KBM-7 (cell line): ENCODE data around the gene ATP11B.
"Not testable (repeated sequence)": the region's sequence is repeated elsewhere in the genome, so short reads cannot be mapped to it uniquely, and the experiment has no call there.

ENCODE experiments used
- DNase-seq: peaks from one replicate; pipeline ENCODE4 v3.0.0-alpha.2; 2015
- in situ Hi-C: fragments of 300-500 bp; cut with MboI; formaldehyde crosslinking; loops from 2 replicates; pipeline ENCODE4 v1.14.3; 2020; ENCODE audit warnings: low sequenced_read_pairs, low pct_unique_long_range_greater_than_20kb, mixed read lengths

Gene ATP11B

DNA sequence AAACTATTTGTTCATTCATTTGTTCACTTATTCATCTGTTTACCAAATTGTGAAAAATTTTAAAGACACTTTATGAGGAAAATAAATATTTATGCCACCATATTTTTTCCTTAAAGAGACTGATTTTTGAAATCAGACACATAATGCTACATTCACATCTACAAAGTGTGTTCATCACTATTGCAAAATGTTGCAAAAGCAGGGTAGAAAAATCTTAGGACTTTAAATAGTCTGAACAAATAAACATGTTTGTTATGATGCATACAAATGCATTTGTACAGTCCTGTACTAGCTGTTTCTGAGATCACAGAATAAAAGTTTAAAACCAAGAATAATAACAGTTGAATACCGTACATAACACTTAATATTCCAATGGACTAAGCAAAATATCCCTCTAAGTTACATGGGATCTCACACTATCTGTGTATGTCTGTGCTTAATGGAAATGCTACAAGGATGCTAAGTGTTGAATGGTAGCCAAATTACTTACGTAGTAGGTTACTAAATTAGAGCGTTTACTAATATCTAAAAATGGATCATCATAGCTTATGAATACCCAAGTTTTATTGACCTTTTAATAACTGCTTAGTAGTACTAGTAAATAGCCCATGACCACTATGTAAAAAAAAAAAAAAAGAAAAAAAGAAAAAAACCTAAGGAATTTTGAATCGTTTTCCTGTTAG is 25.1 kb downstream of the ATP11B start:
- in situ Hi-C loops = no loop called here
- no peak for DNase-seq

GRCh38 chr3:182821221-182821981 is 28.1 kb downstream of the ATP11B start:
- no peak for DNase-seq
- in situ Hi-C loops = no loop called here

GRCh38 chr3:182822260-182822659 is 29.0 kb downstream of the ATP11B start:
- in situ Hi-C loops, DNase-seq: not testable (repeated sequence)

DNA sequence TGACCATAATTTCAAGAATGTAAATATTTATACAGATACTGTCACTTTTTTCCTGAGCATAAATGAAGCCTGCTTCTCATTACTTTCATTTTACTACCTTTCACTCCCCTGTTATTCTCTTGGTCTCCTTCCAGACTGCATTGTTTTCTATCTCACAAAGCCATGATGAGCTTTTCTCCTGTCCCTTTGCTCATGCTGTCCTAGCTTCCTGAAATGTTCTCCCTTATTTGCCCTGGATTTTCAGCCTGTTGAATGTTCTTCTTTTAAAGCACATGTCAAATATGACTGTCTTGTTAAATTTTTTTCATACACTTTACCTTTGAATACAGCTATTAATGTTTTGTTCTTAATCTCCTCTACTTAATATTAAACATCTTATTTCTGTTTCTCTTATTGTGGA is 31.7 kb downstream of the ATP11B start:
- in situ Hi-C loops = no loop called here

DNA sequence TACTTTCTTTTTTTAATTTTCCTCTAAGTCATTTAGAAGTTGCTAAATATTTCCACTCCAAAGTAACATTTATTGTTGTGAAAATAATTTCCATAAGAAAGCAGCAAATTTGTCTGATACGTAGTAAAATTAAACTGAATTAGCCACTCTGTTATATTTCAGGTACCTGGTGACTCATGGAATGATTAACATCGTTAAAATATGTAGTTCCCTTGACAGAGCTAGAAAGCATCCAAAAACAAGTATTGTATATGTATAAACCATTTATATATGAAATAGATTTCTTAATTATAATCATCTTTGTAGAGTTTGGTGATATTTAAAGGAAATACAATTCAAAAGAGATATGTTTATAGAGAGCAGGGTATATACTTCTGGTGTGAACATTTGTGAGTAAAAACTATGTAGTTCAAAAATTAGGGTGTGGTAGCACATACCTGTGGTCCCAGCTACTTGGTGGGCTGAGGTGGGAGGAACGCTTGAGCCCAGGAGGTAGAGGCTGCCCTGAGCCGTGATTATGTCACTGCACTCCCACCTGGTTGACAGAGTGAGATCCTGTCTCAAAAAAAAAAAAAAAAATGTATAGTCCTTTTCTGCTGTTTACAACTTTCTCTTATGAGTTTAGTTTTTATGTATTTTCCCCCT is 36.6 kb downstream of the ATP11B start:
- in situ Hi-C loops = no loop called here
- DNase-seq = no peak

More for the DNA sequence above, 31.7 kb downstream of the ATP11B start:
- no peak for DNase-seq

DNA sequence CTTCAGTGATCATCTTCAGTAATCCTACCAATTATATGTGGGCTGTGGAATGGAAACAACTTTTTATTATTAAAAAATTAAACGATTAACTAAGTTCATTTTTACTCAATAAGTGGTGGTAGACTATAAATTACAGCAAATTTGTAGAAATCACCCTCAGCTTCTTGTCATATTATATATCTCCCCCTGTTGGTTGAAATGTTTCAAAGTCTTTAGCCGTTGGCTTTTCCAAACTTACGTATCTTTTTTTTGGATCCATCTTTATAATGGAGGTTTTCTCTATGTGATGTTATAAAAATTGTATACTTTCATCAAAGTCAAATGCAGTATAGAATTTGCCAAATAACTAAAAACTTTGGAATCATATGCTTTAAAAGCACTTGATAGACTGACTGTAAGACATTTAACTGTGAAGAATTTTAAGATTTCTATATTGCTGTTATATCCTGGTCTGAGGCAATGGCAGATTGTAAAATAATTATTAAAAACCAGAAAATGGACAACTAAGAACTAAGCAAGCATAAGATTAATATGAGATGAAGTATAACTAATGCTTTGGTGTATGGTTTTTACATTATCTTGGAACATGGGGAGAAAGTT is 44.7 kb downstream of the ATP11B start:
- peak; percentile 21 for DNase-seq

DNA sequence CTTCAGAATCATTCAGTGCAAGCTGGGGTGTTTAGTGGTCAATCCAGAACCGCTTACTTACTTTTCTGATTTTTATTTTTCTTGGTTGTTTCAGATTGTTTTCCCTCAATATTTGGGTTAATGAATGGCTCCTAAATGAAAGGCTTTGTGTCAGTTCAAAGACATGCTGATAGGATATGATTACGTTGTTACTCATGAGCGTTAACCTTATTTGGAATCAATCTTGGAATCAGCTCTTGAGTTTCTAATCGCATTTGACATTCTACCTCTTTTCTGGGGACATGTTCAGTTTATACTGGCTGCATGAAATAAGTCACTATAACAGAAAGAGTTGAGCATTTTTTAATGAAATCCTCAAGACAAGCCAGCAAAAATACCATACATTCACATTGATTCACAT is 50.2 kb downstream of the ATP11B start:
- no peak for DNase-seq
- in situ Hi-C loops = no loop called here

More for the DNA sequence above, 44.7 kb downstream of the ATP11B start:
- in situ Hi-C loops = no loop called here

- in situ Hi-C loops = no loop called here
- no peak for DNase-seq
These were observed 55.6 kb downstream of the ATP11B start for GRCh38 chr3:182848906-182849305.

GRCh38 chr3:182855076-182855475 is 61.8 kb downstream of the ATP11B start:
- in situ Hi-C loops = no loop called here
- no peak for DNase-seq

DNA sequence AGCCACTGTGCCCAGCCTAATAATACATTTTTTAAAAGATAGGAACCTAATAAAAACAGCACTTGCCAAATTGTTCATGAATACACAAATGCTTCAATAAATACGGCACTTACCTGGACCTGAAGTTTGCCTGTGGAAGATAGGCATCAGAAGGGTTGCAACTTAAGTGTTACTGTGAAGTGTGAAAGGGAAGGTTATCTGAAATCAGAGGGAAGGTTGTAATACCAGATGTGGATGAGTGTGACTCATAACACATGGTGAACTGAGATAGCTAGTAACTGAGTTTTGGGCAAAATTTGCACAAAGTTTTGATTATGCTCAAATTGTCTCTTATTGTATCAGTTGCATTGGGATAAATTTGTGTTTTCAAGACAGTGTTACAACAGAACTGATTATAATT is 68.0 kb downstream of the ATP11B start:
- no peak for DNase-seq
- in situ Hi-C loops = no loop called here

DNA sequence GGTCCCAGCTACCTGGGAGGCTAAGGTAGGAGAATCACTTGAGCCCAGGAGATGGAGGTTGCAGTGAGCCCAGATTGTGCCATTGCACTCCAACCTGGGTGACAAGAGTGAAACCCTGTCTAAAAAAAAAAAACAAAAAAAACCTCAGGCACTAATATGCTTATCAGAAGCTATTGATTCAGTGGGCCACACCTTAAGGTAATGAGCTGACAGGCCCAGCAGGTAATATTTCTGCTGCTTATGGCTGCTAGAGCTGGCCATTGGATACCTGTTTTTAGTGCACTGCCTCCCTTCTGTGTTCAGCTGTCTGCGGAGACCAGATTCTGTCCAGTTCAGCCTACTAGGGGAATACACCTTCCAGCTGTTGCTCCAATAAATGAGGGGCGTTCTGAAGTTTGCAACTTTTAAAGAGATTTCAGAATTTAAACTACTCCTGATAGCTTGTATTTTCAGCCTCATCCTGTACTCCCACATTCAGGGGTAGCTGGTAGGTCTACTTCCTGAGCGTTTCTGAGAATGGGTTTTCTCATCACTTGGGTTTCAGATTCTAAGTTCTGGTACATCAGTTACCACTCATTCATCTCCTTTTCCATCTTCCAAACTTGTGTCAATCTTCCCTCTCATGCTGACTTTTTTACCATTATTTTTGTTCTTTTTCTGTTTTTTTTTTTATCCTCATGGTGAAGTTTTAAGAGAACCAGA is 69.0 kb downstream of the ATP11B start:
- no peak for DNase-seq
- in situ Hi-C loops = no loop called here

- in situ Hi-C loops = no loop called here
- DNase-seq = no peak
These were observed 75.8 kb downstream of the ATP11B start for GRCh38 chr3:182869059-182869458.

- in situ Hi-C loops = not testable (repeated sequence)
These were observed 77.6 kb downstream of the ATP11B start for GRCh38 chr3:182870917-182871316.

GRCh38 chr3:182879031-182879611 is 85.8 kb downstream of the ATP11B start:
- in situ Hi-C loops = no loop called here
- no peak for DNase-seq

More at GRCh38 chr3:182870917-182871316, 77.6 kb downstream of the ATP11B start:
- not testable (repeated sequence) for DNase-seq

GRCh38 chr3:182886497-182886896 is 93.2 kb downstream of the ATP11B start:
- in situ Hi-C loops = no loop called here

GRCh38 chr3:182889948-182890629 is 96.8 kb downstream of the ATP11B start:
- no peak for DNase-seq
- in situ Hi-C loops = no loop called here

More at GRCh38 chr3:182886497-182886896, 93.2 kb downstream of the ATP11B start:
- DNase-seq = no peak

- in situ Hi-C loops = no loop called here
- no peak for DNase-seq
These were observed 98.1 kb downstream of the ATP11B start for GRCh38 chr3:182891364-182891763.

DNA sequence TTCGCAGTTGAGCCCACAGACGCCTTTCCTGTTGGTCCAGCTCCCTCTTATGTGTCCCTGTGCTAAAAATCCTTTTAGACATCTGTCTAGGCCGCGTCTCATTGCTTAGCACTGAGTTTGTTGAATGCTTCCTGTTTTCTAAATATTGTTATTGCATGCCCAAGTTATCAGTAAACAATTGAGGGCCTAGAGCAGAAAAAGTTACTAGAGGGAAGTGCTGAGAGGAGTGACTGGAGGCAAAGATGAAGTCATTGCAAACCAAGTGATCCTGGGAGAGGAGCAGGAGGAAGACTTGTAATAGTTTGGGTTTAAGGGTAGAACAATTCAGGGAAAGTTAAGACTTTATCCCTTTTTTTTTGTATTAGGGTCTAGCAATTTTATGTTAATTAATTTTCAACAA is 98.9 kb downstream of the ATP11B start:
- no peak for DNase-seq
- in situ Hi-C loops = no loop called here
